ENCODE results near the gene KDM4E. TPM values are rescaled to one million over a fixed set of nuclear protein-coding genes. Genes with fewer than 3 reads are reported as not detected.

The KDM4E gene
- total RNA-seq, 1 donor from 2014 or later, result not detected

DNA sequence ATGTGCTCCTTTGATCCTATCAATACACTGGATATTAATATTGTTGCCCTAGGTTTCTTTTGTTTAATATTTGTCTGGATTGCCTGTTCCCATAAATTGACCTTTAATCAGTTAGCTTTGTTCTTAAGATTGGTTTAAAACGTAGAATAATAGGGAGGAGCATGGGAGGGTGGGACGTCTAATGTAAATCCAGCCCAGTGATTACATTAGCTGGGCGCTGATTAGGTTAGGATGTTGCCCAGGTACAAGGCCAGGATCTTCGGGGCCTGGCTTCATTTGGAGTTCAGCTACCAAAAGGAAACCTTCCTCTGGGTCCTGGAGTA is 41.6 kb downstream of the KDM4E start, which contains the start of gene SRSF8:
Gene SRSF8 (plus strand): TSS at position 204 of the 323 bp plus-strand sequence. CDS start 308 bp downstream, outside the sequence.
- no peak for DNase-seq (ENCODE audit: extremely low spot score, unreplicated experiment)
- no peaks in the 10 kb centered on the region for H3K27me3 Mint-ChIP-seq
- TF ChIP-seq, protein P1, sequence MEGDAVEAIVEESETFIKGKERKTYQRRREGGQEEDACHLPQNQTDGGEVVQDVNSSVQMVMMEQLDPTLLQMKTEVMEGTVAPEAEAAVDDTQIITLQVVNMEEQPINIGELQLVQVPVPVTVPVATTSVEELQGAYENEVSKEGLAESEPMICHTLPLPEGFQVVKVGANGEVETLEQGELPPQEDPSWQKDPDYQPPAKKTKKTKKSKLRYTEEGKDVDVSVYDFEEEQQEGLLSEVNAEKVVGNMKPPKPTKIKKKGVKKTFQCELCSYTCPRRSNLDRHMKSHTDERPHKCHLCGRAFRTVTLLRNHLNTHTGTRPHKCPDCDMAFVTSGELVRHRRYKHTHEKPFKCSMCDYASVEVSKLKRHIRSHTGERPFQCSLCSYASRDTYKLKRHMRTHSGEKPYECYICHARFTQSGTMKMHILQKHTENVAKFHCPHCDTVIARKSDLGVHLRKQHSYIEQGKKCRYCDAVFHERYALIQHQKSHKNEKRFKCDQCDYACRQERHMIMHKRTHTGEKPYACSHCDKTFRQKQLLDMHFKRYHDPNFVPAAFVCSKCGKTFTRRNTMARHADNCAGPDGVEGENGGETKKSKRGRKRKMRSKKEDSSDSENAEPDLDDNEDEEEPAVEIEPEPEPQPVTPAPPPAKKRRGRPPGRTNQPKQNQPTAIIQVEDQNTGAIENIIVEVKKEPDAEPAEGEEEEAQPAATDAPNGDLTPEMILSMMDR (conservative IDR thresholded peaks at IDR 0.05), result no peak

DNA sequence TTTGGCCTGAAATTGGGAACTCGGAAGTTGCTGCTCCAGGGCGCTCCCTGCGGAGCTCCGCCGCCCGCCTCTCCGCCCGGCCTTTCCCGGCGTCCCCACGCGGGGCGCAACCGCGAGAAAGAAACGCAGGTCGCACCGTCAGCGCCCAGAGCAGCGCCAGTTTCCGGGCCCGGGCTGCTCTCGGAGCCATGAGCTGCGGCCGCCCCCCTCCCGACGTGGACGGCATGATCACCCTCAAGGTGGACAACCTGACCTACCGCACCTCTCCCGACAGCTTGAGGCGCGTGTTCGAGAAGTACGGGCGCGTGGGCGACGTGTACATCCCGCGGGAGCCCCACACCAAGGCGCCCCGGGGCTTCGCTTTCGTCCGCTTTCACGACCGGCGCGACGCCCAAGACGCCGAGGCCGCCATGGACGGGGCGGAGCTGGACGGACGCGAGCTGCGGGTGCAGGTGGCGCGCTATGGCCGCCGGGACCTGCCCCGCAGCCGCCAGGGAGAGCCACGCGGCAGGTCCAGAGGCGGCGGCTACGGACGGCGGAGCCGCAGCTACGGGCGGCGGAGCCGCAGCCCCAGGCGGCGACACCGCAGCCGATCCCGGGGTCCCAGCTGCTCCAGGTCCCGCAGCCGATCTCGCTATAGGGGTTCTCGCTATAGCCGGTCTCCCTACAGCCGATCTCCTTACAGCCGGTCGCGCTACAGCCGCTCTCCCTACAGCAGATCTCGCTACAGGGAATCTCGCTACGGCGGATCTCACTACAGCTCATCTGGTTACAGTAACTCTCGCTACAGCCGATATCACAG is 42.2 kb downstream of the KDM4E start:
- H3K27me3 Mint-ChIP-seq, result no peaks in the 10 kb centered on the region
- peak; percentile 87 for DNase-seq (ENCODE audit: extremely low spot score, unreplicated experiment)
- H3K9me3 Mint-ChIP-seq, result no peaks in the 10 kb centered on the region
- H3K4me3 Mint-ChIP-seq, result peak overlapping the region; percentile 99
- peaks cover 14% of the 10 kb centered on the region for H3K36me3 Mint-ChIP-seq
- peaks cover 15% of the 10 kb centered on the region for H3K4me1 Mint-ChIP-seq (ENCODE audit: unreplicated experiment)
- TF ChIP-seq, protein P1 (conservative IDR thresholded peaks at IDR 0.05), result peak; percentile 72
- peak overlapping the region; percentile 99 for H3K27ac Mint-ChIP-seq

More for the DNA sequence above, 41.6 kb downstream of the KDM4E start, which contains the start of gene SRSF8:
- Mint-ChIP-seq H3K4me3 (peak within 1 kb of the TSS; percentile 99), H3K4me1 (ENCODE audit: unreplicated experiment) (peaks cover 15% of the 10 kb centered on the region), H3K36me3 (peaks cover 14% of the 10 kb centered on the region), H3K9me3 (no peaks in the 10 kb centered on the region), H3K27ac (peak within 1 kb of the TSS; percentile 99)

DNA sequence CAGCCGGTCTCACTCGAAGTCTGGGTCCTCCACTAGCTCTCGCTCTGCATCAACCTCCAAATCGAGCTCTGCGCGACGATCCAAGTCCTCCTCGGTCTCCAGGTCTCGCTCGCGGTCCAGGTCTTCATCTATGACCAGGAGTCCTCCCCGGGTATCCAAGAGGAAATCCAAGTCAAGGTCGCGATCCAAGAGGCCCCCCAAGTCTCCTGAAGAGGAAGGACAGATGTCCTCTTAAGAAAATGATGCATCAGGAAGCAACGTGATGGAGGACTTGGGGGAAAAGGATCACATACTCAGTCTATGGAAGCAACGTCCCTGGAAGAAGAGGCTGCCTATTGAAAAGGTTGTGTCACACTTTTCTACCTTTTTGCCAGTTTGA is 42.8 kb downstream of the KDM4E start:
- no peaks in the 10 kb centered on the region for H3K9me3 Mint-ChIP-seq
- no peak for DNase-seq (ENCODE audit: extremely low spot score, unreplicated experiment)
- peaks cover 15% of the 10 kb centered on the region for H3K4me1 Mint-ChIP-seq (ENCODE audit: unreplicated experiment)
- no peaks in the 10 kb centered on the region for H3K27me3 Mint-ChIP-seq
- peaks cover 14% of the 10 kb centered on the region for H3K36me3 Mint-ChIP-seq
- H3K27ac Mint-ChIP-seq, result peak overlapping the region; percentile 99
- H3K4me3 Mint-ChIP-seq, result peak overlapping the region; percentile 99
- TF ChIP-seq, protein P1 (conservative IDR thresholded peaks at IDR 0.05), result no peak

DNA sequence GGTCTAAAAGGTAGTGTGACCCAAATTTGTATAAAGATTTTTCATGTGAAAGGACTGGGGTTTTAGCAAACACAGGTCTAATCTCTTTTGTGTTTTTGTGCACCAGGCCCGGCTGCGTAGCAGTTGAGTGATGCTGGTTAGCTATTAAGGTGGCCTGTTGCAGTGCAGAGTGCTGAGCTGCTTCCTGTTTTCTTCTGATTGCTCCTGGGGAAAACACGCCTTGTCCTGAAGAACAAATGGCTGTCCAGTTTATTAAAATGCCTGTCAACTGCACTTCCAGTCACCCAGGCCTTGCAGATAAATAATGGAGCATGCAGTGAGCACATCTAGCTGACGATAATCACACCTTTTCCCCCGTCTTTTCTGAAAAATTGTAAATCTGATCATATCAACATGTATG is 43.5 kb downstream of the KDM4E start:
- H3K4me3 Mint-ChIP-seq, result peak overlapping the region; percentile 99
- H3K36me3 Mint-ChIP-seq, result peaks cover 14% of the 10 kb centered on the region
- peak overlapping the region; percentile 99 for H3K27ac Mint-ChIP-seq
- H3K4me1 Mint-ChIP-seq (ENCODE audit: unreplicated experiment), result peaks cover 15% of the 10 kb centered on the region
- TF ChIP-seq, protein P1 (conservative IDR thresholded peaks at IDR 0.05), result no peak
- H3K27me3 Mint-ChIP-seq, result no peaks in the 10 kb centered on the region
- no peak for DNase-seq (ENCODE audit: extremely low spot score, unreplicated experiment)
- no peaks in the 10 kb centered on the region for H3K9me3 Mint-ChIP-seq

DNA sequence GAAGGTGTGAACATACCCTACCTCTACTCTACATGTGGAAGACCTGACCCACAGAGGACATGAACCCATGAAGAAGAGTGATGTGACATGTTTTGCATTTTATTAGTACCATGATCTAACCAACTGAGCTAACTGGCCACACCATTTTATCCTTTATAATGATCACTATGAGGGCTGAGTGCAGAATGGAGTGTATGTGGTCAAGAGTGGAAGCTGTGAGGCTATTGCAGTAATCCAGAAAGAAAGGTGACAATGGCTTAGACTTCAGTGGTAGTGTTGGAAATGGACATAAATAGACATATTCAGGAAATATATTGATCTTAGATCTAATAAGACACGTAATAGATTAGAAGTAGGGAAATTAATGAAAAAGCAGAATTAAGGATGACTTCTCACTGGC is 45.4 kb downstream of the KDM4E start:
- TF ChIP-seq, protein P1 (conservative IDR thresholded peaks at IDR 0.05), result no peak
- peaks cover 14% of the 10 kb centered on the region for H3K36me3 Mint-ChIP-seq
- no peaks in the 10 kb centered on the region for H3K27me3 Mint-ChIP-seq
- peak overlapping the region; percentile 10 for H3K4me3 Mint-ChIP-seq
- H3K27ac Mint-ChIP-seq, result peak overlapping the region; percentile 15
- no peaks in the 10 kb centered on the region for H3K9me3 Mint-ChIP-seq
- DNase-seq (ENCODE audit: extremely low spot score, unreplicated experiment), result no peak
- peaks cover 15% of the 10 kb centered on the region for H3K4me1 Mint-ChIP-seq (ENCODE audit: unreplicated experiment)

Data from type B pancreatic cell (in vitro differentiated cells).